Gastroesophageal sphincter (tissue), 3 donors: Measurements from ENCODE around the gene AGR2.

ENCODE experiments used
- CTCF ChIP-seq, 4 experiments: fragments of 200-600 bp in 2 of 4; fragments of 450-650 bp in 2 of 4; sonication (generic) in 1 of 4; IDR thresholded peaks; one replicate each; pipeline ENCODE4 v1.5.1; 2017 to 2019; ENCODE audit warnings: antibody characterized with exemption in 4 of 4, mild to moderate bottlenecking in 2 of 4, moderate library complexity in 2 of 4
- EP300 ChIP-seq: sonication (generic); formaldehyde crosslinking; IDR thresholded peaks from one replicate; pipeline ENCODE4 v1.6.1; 2017; ENCODE audit warnings: antibody characterized with exemption, mild to moderate bottlenecking
- POLR2A ChIP-seq, 2 donors: fragments of 450-650 bp; IDR thresholded peaks; one replicate each; pipeline ENCODE4 v1.6.1; 2017; ENCODE audit warnings: antibody characterized with exemption in 2 of 2, mild to moderate bottlenecking in 2 of 2, moderate library complexity in 1 of 2
- POLR2AphosphoS5 ChIP-seq: sonication (generic); formaldehyde crosslinking; IDR thresholded peaks from one replicate; pipeline ENCODE4 v1.6.1; 2017; ENCODE audit warnings: antibody characterized with exemption

- no peak for TF ChIP-seq EP300
- TF ChIP-seq CTCF (IDR thresholded peaks at IDR 0.05), result no peak
- no peak for TF ChIP-seq POLR2A (IDR thresholded peaks at IDR 0.05)
- TF ChIP-seq POLR2AphosphoS5, result no peak
Observed at GRCh38 chr7:16826060-16826459, 21.3 kb upstream of the AGR2 start.
